NCI-H2029 (cell line): ENCODE measurements around the gene TUBG1.
"Not testable (repeated sequence)": the region's sequence is repeated elsewhere in the genome, so short reads cannot be mapped to it uniquely, and the experiment has no call there.

Experiments used
- DNase-seq: peaks from one replicate; lab custom pipeline; 2025; lab: John Stamatoyannopoulos, UW

TUBG1 gene

DNA sequence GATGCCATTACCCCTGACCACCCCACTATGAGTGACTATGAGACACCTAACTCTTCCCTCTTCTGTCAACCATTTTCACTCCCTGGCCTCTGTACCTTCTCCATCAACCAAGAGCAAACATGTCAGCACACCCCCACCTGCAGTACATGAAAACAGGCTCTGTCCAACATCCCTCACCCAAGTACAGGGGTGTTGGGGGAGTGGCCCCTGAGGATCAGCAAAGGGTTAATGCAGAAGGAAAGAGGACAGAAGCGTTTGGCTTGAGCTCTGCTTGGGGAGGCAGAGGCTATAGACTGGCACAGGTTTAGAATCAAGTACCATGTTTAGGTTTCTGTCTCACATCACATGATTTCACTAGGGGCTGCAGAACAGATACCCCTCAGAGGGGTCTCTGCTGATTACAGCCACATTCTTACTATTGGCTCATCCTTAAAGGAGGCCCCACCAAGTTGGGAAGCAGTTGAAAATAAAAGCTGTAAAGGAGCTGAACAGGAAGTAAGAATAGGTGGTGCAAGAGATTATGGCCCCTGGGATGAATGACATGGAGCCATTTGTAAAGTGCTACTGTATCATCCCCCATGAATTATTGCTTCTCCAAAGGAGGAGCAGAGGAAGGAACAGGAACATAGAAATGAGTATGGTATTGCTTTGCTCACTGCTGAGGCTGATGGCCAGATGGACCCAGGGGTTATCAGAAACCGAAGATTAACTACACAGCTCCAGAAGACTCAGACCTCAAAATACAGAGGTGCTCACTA lies 29.5 kb upstream of the TUBG1 start:
- no peak for DNase-seq

DNA sequence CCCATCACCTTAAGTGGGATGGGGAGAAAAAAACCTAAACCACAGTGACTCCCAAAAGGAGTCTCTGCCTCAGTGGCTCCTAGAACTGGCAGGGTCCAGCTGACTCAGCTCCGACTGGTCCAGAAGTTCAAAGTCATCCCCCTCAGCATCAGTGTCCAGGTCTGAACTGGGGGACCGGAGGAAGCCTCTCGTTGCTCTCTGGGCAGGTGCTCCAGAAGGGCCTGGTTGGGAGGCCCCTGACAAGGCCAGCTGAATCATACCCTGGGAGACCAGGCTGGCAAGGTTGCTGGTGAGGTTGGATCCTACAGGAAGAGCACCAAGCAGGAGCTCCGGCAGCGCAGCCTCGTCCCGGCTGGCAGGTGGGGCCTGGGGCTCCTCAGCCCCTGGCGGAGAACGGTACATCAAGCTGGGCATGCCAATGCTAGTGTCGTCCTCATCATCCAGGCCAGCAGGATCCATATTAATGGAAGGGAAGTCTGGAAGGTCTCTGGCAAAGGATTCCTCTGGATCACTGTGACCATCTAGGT lies 27.7 kb upstream of the TUBG1 start:
- DNase-seq, result no peak

DNA sequence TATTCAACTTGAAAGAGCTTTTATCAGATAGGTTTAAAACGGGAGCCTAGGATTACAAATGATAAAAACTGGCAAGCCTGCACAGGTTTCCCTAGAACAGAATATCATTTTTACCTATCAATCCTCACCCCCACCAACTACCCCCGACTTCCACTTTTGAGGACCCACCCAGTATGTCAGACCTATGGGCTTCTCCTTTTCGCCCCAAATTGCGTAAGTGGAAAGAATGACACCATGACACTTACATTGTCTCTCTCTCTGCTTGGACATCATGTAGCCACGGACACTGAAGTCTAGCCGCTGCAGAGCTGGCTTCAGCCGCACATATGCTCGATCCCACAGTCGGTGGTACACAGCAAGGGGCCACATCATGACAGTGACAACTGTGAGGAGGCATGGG lies 24.6 kb upstream of the TUBG1 start:
- no peak for DNase-seq

DNA sequence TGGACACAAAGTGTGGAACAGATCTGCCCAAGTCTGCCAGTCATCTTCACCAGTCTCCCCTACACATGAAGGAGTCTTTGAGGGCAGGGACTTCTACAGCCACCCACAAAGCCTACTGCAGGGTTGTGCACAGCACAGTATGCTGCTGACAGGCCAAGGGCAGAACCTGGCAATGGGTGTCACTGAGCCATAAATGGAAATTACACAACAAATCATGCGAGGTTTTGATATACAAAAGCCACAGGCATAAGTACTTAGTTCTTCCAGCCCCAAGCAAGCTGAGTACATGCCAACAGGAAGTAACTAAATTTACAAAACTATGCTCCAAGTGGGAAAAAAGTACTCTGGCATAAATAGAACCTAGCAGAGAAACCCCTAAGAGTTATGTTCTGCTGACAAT lies 24.1 kb upstream of the TUBG1 start:
- DNase-seq, result no peak

DNA sequence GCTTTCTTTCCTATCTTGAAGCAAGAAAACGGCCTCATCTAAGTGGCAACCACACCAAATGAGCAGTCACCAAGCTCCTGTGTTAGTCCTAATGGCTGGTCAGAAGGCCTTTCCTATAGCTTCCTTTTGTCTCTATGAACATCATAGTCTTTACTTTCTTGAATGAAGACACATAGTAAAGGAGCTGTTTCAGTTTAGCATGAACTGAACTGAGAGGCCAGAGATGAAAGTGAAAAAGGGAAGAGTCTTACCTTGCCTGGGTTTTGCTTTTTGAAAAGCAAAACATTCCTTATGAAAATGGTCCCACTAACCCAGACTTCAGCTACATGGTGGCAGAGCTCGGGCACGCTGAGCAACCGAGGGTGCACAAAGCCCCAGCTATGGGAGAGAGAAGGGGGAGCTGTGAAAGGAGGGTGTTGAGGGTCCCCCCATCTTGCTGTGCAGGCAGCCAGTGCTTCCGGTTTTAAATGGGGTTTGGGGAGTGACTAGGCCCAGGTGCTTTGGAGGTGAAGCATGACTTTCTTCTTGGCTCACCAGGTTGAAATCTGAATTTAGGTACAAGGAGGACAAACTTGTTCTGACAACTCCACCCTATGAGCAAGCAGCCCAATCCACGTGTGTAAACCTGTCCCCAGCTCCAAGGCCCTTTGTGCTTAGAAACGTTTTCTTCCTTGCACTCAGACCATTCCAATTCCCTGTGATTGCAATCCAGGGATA lies 22.8 kb upstream of the TUBG1 start:
- no peak for DNase-seq

DNA sequence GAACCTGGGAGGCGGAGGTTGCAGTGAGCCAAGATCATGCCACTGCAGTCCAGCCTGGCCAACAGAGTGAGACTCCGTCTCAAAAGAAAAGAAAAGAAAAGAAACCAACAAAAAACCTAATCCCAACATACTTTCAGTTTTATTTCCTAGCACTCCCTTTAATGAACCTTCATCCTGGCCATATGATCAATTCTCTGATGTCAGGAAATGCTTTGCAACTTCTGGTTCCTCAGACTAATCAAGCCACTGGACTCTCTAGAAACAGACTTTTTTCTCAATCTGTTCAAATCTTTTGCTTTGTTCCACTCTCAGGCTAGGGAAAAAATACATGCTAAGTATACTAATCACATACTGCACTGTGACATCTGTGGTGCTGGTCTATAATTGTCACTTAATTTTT lies 18.6 kb upstream of the TUBG1 start:
- DNase-seq, result no peak

DNA sequence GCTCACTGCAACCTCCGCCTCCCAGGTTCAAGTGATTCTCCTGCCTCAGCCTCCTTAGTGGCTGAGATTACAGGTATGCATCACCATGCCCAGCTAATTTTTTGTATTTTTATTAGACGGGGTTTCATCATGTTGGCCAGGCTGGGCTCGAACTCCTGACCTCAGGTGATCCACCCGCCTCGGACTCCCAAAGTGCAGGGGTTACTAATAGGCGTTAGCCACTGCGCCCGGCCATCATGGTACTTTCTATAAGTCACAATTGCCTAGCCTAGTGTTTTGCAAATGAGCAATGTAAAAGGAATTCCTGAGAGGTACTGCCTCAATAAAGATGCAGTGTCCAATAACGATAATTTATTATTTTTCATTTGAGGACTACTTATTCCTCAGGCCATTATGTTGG lies 18.1 kb upstream of the TUBG1 start:
- no peak for DNase-seq

DNA sequence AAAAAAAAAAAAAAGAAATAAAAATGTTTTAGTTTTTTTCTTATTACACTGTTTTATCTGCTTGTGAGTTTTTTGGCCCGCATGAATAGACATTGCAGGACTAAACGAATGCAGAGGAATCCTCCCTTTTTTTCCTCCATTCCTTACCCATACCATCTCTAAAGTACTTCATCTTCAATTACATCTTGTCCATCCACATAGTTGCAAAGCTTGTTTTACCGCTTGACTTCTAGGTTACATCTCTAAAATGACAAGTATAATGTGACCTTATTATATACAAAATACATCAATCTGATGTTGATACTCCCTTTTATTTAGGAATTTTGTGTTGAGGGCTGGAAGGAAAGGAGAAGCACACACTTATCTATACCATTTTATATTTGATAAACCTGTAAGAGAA lies 13.1 kb upstream of the TUBG1 start:
- no peak for DNase-seq

DNA sequence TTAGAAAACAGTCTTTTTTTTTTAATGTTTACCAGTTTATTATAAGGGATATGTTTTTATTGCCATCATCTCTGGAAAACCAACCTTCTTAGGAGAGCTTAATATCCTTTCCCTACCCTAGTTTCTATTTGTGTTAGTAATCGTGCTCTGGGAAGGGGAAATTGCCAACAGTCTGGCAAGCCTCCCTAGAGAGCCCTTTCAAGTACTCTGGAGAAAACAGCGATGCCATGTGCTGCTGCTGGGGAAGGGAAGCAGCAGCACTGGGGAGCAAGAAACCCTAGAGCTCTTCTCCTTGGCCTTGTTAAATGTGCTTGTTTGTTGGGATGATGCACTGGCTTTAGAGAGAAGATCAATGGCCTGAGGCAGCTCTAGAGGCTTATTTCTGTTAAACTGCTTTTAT lies 10.6 kb upstream of the TUBG1 start:
- DNase-seq, result no peak

DNA sequence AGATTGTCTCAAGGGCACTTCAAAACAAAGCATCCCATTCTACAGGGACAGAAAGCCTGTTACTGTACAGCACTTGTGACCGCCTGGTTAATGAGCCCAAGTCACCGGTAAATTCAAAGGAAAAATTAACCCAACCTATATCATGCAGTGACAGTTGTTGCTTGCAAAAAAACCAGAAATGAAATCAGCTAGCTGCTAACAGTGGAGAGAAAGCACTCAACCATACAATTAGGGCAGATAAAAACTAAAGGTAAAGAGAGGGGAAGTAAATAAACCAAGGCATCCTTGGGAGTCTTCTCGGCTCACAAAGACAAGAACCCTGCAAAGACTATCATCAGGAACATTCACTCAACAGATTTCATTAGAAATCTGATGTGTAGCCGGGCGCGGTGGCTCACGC lies 6.2 kb upstream of the TUBG1 start:
- DNase-seq, result no peak

DNA sequence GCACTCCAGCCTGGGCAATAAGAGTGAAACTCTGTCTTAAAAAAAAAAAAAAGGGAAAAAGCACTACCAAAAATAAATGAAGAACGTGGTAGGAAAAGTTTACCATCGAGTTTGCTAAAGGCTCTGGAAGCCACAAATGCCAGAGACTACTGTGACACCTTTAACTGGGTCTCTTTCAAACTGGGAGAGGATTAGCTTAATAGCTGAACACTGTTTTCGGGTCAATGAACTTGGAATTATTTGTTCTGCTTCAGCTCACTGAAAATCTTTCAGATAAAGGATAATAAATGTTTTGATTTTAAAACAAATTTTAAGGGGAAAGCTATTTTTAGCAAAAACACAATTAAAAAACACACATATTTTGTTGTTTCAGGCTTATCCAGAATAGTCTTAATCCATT lies 1.7 kb upstream of the TUBG1 start:
- no peak for DNase-seq

DNA sequence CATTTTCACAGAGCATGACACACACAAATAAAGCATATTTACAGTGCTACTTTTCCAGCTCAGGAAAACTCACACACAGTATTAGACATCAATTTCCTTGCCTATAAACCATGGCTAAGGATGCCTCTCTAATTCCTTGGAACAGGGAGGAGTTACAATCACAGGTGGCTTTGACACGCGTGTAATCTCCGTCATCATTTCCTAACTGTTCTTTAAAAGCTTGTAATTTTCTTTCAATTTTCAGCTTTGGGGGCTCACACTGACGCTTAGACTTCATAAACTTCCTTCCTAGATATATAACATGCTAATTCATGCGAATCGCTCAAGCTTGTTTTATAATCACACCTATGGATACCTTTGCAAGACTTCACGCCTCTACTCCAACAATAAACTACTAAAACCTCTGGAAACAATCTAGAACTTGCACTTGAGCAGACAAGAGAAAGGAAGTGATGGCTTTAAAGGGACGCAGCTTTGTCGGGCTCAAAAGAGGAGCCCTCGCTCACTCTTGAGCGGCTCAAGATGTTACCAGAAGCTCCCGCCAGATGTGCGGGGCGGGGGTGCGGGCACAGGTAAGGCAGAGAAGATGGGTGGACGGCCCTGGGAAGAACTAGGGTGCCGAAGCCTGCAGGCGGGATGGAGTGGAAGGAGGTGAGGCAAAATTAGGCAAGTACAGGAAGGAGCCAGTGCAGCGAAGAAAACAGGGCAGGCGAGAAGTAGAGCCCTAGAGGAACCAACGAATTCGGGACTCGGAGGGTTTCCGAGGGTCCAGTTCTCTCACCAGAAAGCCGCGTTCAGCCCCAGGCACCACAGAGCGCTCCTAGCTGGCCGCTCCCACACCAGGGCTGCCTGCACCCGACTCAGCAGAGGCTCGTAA lies 940 bp upstream of the TUBG1 start:
- DNase-seq, result no peak

DNA sequence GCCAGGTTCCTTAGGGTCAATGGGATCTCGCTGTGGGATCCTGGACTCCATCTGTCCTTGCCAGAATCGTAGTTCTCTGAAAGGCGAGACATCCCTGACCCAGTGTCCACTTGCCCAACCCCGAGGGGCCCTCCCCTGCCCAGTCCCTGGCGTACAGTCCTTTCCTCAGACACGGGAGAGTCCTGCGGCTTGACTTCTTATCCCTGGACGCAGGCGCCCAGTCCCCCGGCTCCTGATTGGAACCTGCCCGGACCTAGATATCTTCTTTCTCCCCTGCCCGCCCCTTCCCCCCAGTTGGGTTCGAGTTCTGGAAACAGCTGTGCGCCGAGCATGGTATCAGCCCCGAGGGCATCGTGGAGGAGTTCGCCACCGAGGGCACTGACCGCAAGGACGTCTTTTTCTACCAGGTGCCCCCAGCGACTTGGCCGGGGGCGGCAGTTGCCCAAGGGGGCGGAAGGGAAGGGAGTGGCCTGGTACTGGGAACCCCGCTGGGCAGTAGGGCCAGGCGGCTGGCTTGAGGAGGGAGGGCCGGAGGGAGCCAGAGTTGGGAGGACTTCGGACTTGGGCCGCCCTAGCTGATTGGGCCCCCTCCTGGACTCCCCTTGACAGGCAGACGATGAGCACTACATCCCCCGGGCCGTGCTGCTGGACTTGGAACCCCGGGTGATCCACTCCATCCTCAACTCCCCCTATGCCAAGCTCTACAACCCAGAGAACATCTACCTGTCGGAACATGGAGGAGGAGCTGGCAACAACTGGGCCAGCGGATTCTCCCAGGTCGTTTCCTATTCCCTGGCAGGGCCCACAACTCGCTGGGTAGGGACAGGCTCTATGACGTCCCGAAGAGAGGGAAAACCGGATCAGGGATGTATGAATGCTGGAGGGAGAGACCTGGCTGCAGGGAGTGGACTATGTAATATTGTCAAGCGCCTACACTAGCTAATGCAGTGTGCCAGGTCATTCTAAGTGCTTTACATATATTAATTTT lies 625 bp downstream of the TUBG1 start:
- DNase-seq, result not testable (repeated sequence)

DNA sequence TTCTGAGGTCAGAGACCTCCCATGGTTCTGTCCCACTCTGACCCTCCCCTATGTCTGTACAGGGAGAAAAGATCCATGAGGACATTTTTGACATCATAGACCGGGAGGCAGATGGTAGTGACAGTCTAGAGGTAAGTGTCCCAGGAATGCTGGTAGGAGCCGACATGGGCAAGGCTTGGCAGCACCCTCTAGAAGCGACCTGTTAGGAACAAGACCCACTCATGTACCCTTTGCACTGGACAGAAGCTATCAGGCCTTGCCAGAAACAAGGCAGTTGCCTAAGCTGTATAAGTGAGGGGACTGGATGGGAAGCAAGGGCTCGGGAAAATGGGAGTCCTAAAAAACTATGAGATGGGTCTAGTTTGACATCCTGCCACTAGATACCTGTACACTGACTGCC lies 2.5 kb downstream of the TUBG1 start:
- no peak for DNase-seq

DNA sequence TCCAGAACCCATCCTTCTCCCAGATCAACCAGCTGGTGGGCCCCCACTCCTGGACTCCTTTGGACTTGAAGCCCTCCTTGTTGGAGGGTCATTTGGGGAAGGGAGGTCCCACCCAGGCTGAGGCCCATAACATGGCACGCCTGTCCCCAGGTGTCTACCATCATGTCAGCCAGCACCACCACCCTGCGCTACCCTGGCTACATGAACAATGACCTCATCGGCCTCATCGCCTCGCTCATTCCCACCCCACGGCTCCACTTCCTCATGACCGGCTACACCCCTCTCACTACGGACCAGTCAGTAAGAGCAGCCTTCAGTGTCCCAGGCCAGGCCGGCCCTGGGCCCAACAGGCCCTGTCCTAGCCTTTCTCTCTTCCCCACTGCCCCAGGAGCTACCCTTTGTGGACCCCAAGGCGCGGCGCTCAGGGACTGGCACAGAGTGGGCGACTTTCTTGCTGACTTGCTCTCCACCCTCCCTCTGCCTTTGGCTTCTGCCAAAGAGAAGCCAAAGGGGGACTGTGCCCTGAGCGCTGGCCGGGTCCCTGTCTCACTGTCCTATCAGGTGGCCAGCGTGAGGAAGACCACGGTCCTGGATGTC lies 4.3 kb downstream of the TUBG1 start:
- no peak for DNase-seq

DNA sequence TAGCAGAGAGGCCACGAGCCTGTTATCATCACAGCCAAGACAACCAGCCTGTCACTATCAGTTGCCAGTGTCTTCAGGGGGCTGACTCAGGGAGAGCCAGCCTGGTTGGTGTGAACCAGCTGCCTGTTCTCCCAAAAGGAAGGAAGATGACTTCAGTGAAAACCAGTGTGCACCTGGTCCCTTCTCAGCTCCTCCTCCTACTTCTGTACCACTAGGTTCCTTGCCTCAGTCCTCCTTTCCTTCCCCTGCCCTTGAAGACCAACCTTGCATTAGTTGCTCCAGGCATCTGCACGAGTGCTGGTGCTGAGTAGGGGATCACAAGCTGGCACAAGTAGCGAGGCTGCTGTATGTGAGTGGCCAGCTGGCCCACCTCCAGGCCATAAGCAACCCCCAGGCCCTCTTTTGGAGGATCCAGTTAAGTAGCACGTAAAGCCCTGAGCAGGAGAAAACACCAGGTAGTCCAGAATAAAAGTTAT lies 8.5 kb downstream of the TUBG1 start:
- DNase-seq, result no peak

DNA sequence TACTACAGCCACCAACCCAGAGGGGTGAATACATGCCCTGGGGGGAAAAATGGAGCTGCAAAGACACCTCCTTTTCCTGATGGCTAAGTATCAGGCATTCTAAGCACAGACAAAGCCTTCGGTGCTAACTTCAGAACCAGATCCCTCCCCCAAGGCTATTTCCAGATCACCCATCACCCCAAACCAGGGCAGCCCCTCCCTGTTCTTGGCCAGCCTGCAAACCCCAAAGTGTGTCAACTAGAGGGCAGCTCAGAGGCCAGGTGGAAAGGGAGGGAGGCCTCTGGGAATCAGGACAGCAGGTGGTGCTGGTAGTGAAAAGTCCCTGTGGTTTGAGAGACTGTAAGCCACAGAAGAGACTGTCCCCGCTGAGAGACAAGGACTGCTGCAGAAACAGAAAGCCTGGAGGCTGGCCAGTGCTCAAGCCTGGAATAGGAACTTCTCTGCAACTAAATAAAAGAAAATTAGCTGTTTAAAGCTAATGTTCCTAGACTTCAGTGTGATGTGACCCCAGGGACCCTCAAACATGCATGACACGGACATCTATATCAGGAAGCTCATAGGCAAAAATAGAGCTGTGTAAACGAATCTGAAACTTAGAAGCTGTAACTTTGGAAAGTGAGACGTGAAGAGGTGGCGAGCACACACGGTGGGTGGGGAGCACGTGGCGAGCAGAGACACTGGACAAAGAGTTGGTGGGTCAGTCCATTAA lies 9.1 kb downstream of the TUBG1 start:
- no peak for DNase-seq

DNA sequence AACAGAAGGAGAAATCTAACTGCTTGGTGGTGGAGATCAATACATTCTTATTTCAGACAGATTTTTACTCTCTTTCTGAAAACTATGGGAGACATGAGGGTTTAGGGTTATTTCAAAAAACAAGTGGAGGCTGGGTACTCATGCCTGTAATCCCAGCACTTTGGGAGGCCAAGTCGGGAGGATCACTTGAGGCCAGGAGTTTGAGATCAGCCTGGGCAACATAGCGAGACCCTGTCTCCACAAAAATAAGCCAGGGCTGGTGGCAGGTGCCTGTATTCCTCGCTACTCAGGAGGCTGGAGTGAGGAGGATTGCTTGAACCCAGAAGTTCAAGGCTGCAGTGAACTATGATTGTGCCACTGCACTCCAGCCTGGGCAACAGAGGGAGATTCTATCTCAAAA lies 12.5 kb downstream of the TUBG1 start:
- not testable (repeated sequence) for DNase-seq

DNA sequence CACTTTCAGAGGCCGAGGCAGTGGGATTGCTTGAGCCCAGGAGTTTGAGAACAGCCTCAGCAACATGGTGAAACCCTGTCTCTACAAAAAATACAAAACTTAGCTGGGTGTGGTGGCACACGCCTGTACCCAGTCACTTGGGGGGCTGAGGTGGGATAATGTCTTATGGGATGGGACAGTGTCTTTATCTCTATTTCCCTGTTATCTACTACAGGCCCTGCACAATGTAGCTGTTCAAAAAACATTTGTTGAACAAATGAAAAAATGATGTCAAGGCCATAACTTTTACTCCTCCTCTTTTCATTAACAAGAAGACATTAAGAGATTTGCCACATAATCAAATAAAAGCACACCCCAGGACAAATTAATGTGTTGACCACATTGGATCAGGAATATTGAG lies 13.8 kb downstream of the TUBG1 start:
- no peak for DNase-seq
